H9 (cell line): ENCODE measurements around the gene ARHGEF7. TPM values are rescaled to one million over a fixed set of nuclear protein-coding genes. Genes with fewer than 3 reads are reported as not detected.
A peak's percentile ranks its signal among the peaks of the same experiment; 100 is the strongest.

Source experiments
- DNase-seq: peaks from one replicate; pipeline ENCODE4 v3.0.0-alpha.2; 2017
- H2AFZ ChIP-seq: one replicate; pipeline ENCODE4 v1.6.1; 2013; ENCODE audit warnings: mild to moderate bottlenecking, low read length, control low read depth, moderate library complexity
- H2AK5ac ChIP-seq: 2 replicates; pipeline ENCODE4 v1.6.1; 2013; ENCODE audit warnings: low read length, control low read depth, mixed read lengths; ENCODE audit not compliant: insufficient read length
- H2BK120ac ChIP-seq: one replicate; pipeline ENCODE4 v1.6.1; 2013; ENCODE audit warnings: low read depth, mild to moderate bottlenecking, low read length, control low read depth, inconsistent platforms; ENCODE audit not compliant: poor library complexity, severe bottlenecking
- H2BK12ac ChIP-seq: 2 replicates; pipeline ENCODE4 v1.6.1; 2013; ENCODE audit warnings: low read length, control low read depth, mixed read lengths, low read depth; ENCODE audit not compliant: insufficient read length
- H2BK15ac ChIP-seq: 2 replicates; pipeline ENCODE4 v1.6.1; 2013; ENCODE audit warnings: low read depth, low read length, control low read depth
- H2BK20ac ChIP-seq: one replicate; pipeline ENCODE4 v1.6.1; 2013; ENCODE audit warnings: low read depth, mild to moderate bottlenecking, low read length, control low read depth, inconsistent platforms; ENCODE audit not compliant: poor library complexity, severe bottlenecking
- H2BK5ac ChIP-seq: 2 replicates; pipeline ENCODE4 v1.6.1; 2013; ENCODE audit warnings: low read length, control low read depth, mixed read lengths; ENCODE audit not compliant: insufficient read length
- H3K14ac ChIP-seq: 2 replicates; pipeline ENCODE4 v1.6.1; 2013; ENCODE audit warnings: low read length, control low read depth; ENCODE audit not compliant: insufficient read depth
- H3K18ac ChIP-seq: 2 replicates; pipeline ENCODE4 v1.6.1; 2013; ENCODE audit warnings: low read depth, mild to moderate bottlenecking, mixed read lengths, low read length, control low read depth; ENCODE audit not compliant: insufficient read length
- H3K23ac ChIP-seq: 2 replicates; pipeline ENCODE4 v1.6.1; 2013; ENCODE audit warnings: low read length, control low read depth, mixed read lengths, low read depth; ENCODE audit not compliant: insufficient read length
- H3K23me2 ChIP-seq: 2 replicates; pipeline ENCODE4 v1.6.1; 2013; ENCODE audit warnings: low read depth, mild to moderate bottlenecking, mixed read lengths, low read length, control low read depth; ENCODE audit not compliant: insufficient read length, poor library complexity, severe bottlenecking
- H3K27ac ChIP-seq: 2 replicates; pipeline ENCODE4 v1.5.1; 2013; ENCODE audit warnings: low read length, control low read depth, mixed read lengths, low read depth; ENCODE audit not compliant: insufficient read length
- H3K27me3 ChIP-seq: 2 replicates; pipeline ENCODE4 v1.6.1; 2013; ENCODE audit warnings: low read length, control low read depth, inconsistent platforms; ENCODE audit not compliant: insufficient read depth
- H3K4ac ChIP-seq: 2 replicates; pipeline ENCODE4 v1.6.1; 2013; ENCODE audit warnings: low read depth, mild to moderate bottlenecking, control low read depth, inconsistent platforms, low read length, moderate library complexity
- H3K4me1 ChIP-seq: 2 replicates; pipeline ENCODE4 v1.6.1; 2013; ENCODE audit warnings: low read length, control low read depth, inconsistent platforms; ENCODE audit not compliant: insufficient read depth
- H3K4me2 ChIP-seq: 2 replicates; pipeline ENCODE4 v1.6.1; 2013; ENCODE audit warnings: low read length, control low read depth, mixed read lengths; ENCODE audit not compliant: insufficient read length, insufficient read depth
- H3K56ac ChIP-seq: 2 replicates; pipeline ENCODE4 v1.6.1; 2013; ENCODE audit warnings: low read depth, mild to moderate bottlenecking, mixed read lengths, low read length, control low read depth; ENCODE audit not compliant: insufficient read length
- H3K79me1 ChIP-seq: 2 replicates; pipeline ENCODE4 v1.6.1; 2013; ENCODE audit warnings: low read depth, mild to moderate bottlenecking, moderate library complexity, low read length, control low read depth, inconsistent platforms; ENCODE audit not compliant: insufficient read depth, poor library complexity, severe bottlenecking
- H3K79me2 ChIP-seq: 2 replicates; pipeline ENCODE4 v1.6.1; 2013; ENCODE audit warnings: low read length, control low read depth, inconsistent platforms; ENCODE audit not compliant: insufficient read depth
- H3K9ac ChIP-seq: 2 replicates; pipeline ENCODE4 v1.6.1; 2013; ENCODE audit warnings: low read length, control low read depth, mixed read lengths; ENCODE audit not compliant: insufficient read length; ENCODE audit errors: extremely low read depth
- H3K9me3 ChIP-seq: one replicate; pipeline ENCODE4 v1.6.1; 2013; ENCODE audit warnings: low read depth, low read length, inconsistent platforms; ENCODE audit not compliant: control insufficient read depth
- H3T11ph ChIP-seq: one replicate; pipeline ENCODE4 v1.6.1; 2013; ENCODE audit warnings: mild to moderate bottlenecking, low read length, control low read depth, inconsistent platforms
- H4K20me1 ChIP-seq: one replicate; pipeline ENCODE4 v1.6.1; 2013; ENCODE audit not compliant: control insufficient read depth, insufficient read length, insufficient read depth
- H4K5ac ChIP-seq: 2 replicates; pipeline ENCODE4 v1.6.1; 2013; ENCODE audit warnings: low read depth, mild to moderate bottlenecking, mixed read lengths, low read length, control low read depth; ENCODE audit not compliant: insufficient read length
- H4K8ac ChIP-seq: replicated peaks from 2 replicates; pipeline ENCODE4 v1.6.1; 2013; ENCODE audit warnings: low read length, control low read depth, mixed read lengths, low read depth; ENCODE audit not compliant: insufficient read length
- H4K91ac ChIP-seq: 2 replicates; pipeline ENCODE4 v1.6.1; 2013; ENCODE audit warnings: low read depth, mild to moderate bottlenecking, moderate library complexity, mixed read lengths, low read length, control low read depth; ENCODE audit not compliant: insufficient read length
- H3K27ac Mint-ChIP-seq, 3 experiments: 2 replicates in 2 of 3; 3 replicates in 1 of 3; pipeline ENCODE4 v1.8.0; 2020 to 2021; ENCODE audit warnings: mixed read lengths in 3 of 3, mild to moderate bottlenecking in 1 of 3, moderate library complexity in 1 of 3
- H3K27me3 Mint-ChIP-seq: 2 replicates; pipeline ENCODE4 v1.8.0; 2021; ENCODE audit warnings: low read depth, mild to moderate bottlenecking, moderate library complexity, mixed read lengths
- H3K36me3 Mint-ChIP-seq, 3 experiments: 2 replicates in 2 of 3; 3 replicates in 1 of 3; pipeline ENCODE4 v1.8.0; 2020 to 2021; ENCODE audit warnings: low read depth in 3 of 3, mixed read lengths in 3 of 3; ENCODE audit not compliant: insufficient read depth in 1 of 3
- H3K4me1 Mint-ChIP-seq, 2 experiments: 2 replicates each; pipeline ENCODE4 v1.8.0; 2020; ENCODE audit warnings: mixed read lengths in 2 of 2
- H3K4me3 Mint-ChIP-seq, 2 experiments: 2 replicates in 1 of 2; 3 replicates in 1 of 2; pipeline ENCODE4 v1.8.0; 2020 to 2021; ENCODE audit warnings: mild to moderate bottlenecking in 2 of 2, mixed read lengths in 2 of 2, moderate library complexity in 1 of 2
- H3K9me3 Mint-ChIP-seq, 2 experiments: 2 replicates in 1 of 2; 3 replicates in 1 of 2; pipeline ENCODE4 v1.8.0; 2020; ENCODE audit warnings: mild to moderate bottlenecking in 2 of 2, mixed read lengths in 2 of 2, moderate library complexity in 1 of 2
- CTCF ChIP-seq: fragments of 200-600 bp; sonication (generic); conservative IDR thresholded peaks from 3 replicates; pipeline ENCODE4 v1.8.0; 2021; ENCODE audit warnings: antibody characterized with exemption, mild to moderate bottlenecking
- WGBS: extraction: QIAGEN DNeasy Blood & Tissue Kit; methylation state at CpG from one replicate; pipeline ENCODE4 v1.1.7; 2013; ENCODE audit warnings: missing lambda C conversion rate, low lambda C conversion rate, mixed read lengths; ENCODE audit not compliant: insufficient read length; ENCODE audit errors: extremely low coverage; 5-methylcytosine and 5-hydroxymethylcytosine counted together
- total RNA-seq: library from RNA; stranded (reverse); gene quantifications from 2 replicates; pipeline ENCODE4 v1.2.1, GENCODE V29; 2021

Gene ARHGEF7
- total RNA-seq, 1 experiment from 2014 or later, result 51.9 TPM

- WGBS, result no CpG with 5 or more reads among the region's 22 CpGs
- H3K9me3 ChIP-seq, result no peaks in the 10 kb centered on the region
- no peak overlapping the region for H3K23ac ChIP-seq
- no peak for TF ChIP-seq CTCF
- no peaks in the 10 kb centered on the region for H4K20me1 ChIP-seq
- H2BK20ac ChIP-seq, result no peak overlapping the region
- no peak overlapping the region for H3T11ph ChIP-seq
- H3K4me2 ChIP-seq, result peak overlapping the region; percentile 90
- no peak overlapping the region for H2AK5ac ChIP-seq
- Mint-ChIP-seq H3K27me3 (peaks cover 39% of the 10 kb centered on the region), H3K27ac (peak overlapping the region in 1 of 3 experiments; percentile 3; a peak in 1 of 7 replicates), H3K4me1 (peaks cover 41 to 49% of the 10 kb centered on the region in 2 experiments), H3K4me3 (peak overlapping the region; percentile 67 to 78), H3K9me3 (peaks cover 17 to 18% of the 10 kb centered on the region in 2 experiments), H3K36me3 (peaks cover 9 to 18% (median 14%) of the 10 kb centered on the region in 3 experiments; a peak in 6 of 7 replicates)
- no peak overlapping the region; the same call in 1 of the 2 replicates for H2BK15ac ChIP-seq
- no peak overlapping the region for H4K8ac ChIP-seq
- peaks cover 11% of the 10 kb centered on the region for H3K23me2 ChIP-seq
- no peak overlapping the region for H3K27ac ChIP-seq
- no peak for DNase-seq
- H4K91ac ChIP-seq, result no peak overlapping the region
- no peak overlapping the region for H4K5ac ChIP-seq
- no peak overlapping the region for H2BK5ac ChIP-seq
- no peak overlapping the region for H3K14ac ChIP-seq
- H3K27me3 ChIP-seq, result no peaks in the 10 kb centered on the region
- H3K9ac ChIP-seq, result peak overlapping the region; percentile 30
- peaks cover 5% of the 10 kb centered on the region; the same call in 1 of the 2 replicates for H3K4me1 ChIP-seq
- H2AFZ ChIP-seq, result no peak overlapping the region
- no peaks in the 10 kb centered on the region for H3K79me2 ChIP-seq
- H3K79me1 ChIP-seq, result no peaks in the 10 kb centered on the region
- no peak overlapping the region for H3K56ac ChIP-seq
- H3K18ac ChIP-seq, result no peak overlapping the region
- H3K4ac ChIP-seq, result no peak overlapping the region
- no peak overlapping the region for H2BK12ac ChIP-seq
- H2BK120ac ChIP-seq, result no peak overlapping the region
These were observed 48.6 kb upstream of the ARHGEF7 start for GRCh38 chr13:111066544-111066943.
